Dendritic cell treated with granulocyte-macrophage colony-stimulating factor and Interleukin-4, amounts not matched to agents 40 ng/mL and 50 ng/mL, for 4 days (primary cell): ENCODE measurements around the gene CAPN15.

ENCODE experiments used
- H3K27ac Mint-ChIP-seq: one replicate; pipeline ENCODE4 v1.8.0; 2022; ENCODE audit warnings: mild to moderate bottlenecking, mixed read lengths
- H3K27me3 Mint-ChIP-seq: one replicate; pipeline ENCODE4 v1.8.0; 2022; ENCODE audit warnings: mild to moderate bottlenecking, mixed read lengths
- H3K36me3 Mint-ChIP-seq: one replicate; pipeline ENCODE4 v1.8.0; 2022; ENCODE audit warnings: low read depth, mixed read lengths
- H3K4me1 Mint-ChIP-seq: one replicate; pipeline ENCODE4 v1.8.0; 2022; ENCODE audit warnings: low read depth, mixed read lengths
- H3K4me3 Mint-ChIP-seq: one replicate; pipeline ENCODE4 v1.8.0; 2022; ENCODE audit warnings: mild to moderate bottlenecking, moderate library complexity, mixed read lengths
- H3K9me3 Mint-ChIP-seq: one replicate; pipeline ENCODE4 v1.8.0; 2022; ENCODE audit warnings: mixed read lengths
- intact Hi-C: fragments of 100-400 bp; cut with micrococcal nuclease; formaldehyde crosslinking; loops from one replicate; pipeline ENCODE4 v1.15.0; 2022

The CAPN15 gene

GRCh38 chr16:576197-576822 lies 48.8 kb downstream of the CAPN15 start:
- Mint-ChIP-seq H3K4me1 (peaks cover 9% of the 10 kb centered on the region), H3K27me3 (no peaks in the 10 kb centered on the region), H3K36me3 (peaks cover 58% of the 10 kb centered on the region), H3K27ac (peak overlapping the region; percentile 4), H3K9me3 (no peaks in the 10 kb centered on the region), H3K4me3 (no peak overlapping the region)
- intact Hi-C loops: no loop called here

- no peak overlapping the region for H3K4me3 Mint-ChIP-seq
- no peaks in the 10 kb centered on the region for H3K9me3 Mint-ChIP-seq
- intact Hi-C loops: no loop called here
- no peaks in the 10 kb centered on the region for H3K27me3 Mint-ChIP-seq
- peaks cover 60% of the 10 kb centered on the region for H3K36me3 Mint-ChIP-seq
- H3K4me1 Mint-ChIP-seq: peaks cover 4% of the 10 kb centered on the region
- H3K27ac Mint-ChIP-seq: peak overlapping the region; percentile 4
Observed at GRCh38 chr16:576823-577201, 49.3 kb downstream of the CAPN15 start.

- Mint-ChIP-seq H3K4me1 (no peaks in the 10 kb centered on the region), H3K9me3 (no peaks in the 10 kb centered on the region), H3K4me3 (no peak overlapping the region), H3K36me3 (peaks cover 64% of the 10 kb centered on the region), H3K27me3 (no peaks in the 10 kb centered on the region), H3K27ac (no peak overlapping the region)
- intact Hi-C loops: no loop called here
Observed at GRCh38 chr16:577796-578195, 50.3 kb downstream of the CAPN15 start.

- no peak overlapping the region for H3K4me3 Mint-ChIP-seq
- intact Hi-C loops: no loop called here
- H3K9me3 Mint-ChIP-seq: no peaks in the 10 kb centered on the region
- H3K27ac Mint-ChIP-seq: no peak overlapping the region
- peaks cover 69% of the 10 kb centered on the region for H3K36me3 Mint-ChIP-seq
- H3K4me1 Mint-ChIP-seq: no peaks in the 10 kb centered on the region
- H3K27me3 Mint-ChIP-seq: no peaks in the 10 kb centered on the region
Observed at GRCh38 chr16:578232-578869, 50.8 kb downstream of the CAPN15 start.

- Mint-ChIP-seq H3K9me3 (no peaks in the 10 kb centered on the region), H3K36me3 (peaks cover 69% of the 10 kb centered on the region), H3K27me3 (no peaks in the 10 kb centered on the region), H3K27ac (no peak overlapping the region), H3K4me3 (peak overlapping the region; percentile 44), H3K4me1 (no peaks in the 10 kb centered on the region)
- intact Hi-C loops: loop anchor here (1.0 kb wide), 2 partner anchors 81 to 88 kb away; no protein-coding TSS in a partner anchor
Observed at GRCh38 chr16:578870-579405, 51.4 kb downstream of the CAPN15 start.

- H3K9me3 Mint-ChIP-seq: no peaks in the 10 kb centered on the region
- intact Hi-C loops: no loop called here
- peaks cover 3% of the 10 kb centered on the region for H3K27me3 Mint-ChIP-seq
- peaks cover 55% of the 10 kb centered on the region for H3K36me3 Mint-ChIP-seq
- no peak overlapping the region for H3K4me3 Mint-ChIP-seq
- H3K27ac Mint-ChIP-seq: no peak overlapping the region
- H3K4me1 Mint-ChIP-seq: no peaks in the 10 kb centered on the region
Observed at GRCh38 chr16:580141-580945, 52.8 kb downstream of the CAPN15 start.

GRCh38 chr16:580946-581498 lies 53.5 kb downstream of the CAPN15 start:
- Mint-ChIP-seq H3K27me3 (peaks cover 10% of the 10 kb centered on the region), H3K4me3 (no peak overlapping the region), H3K4me1 (no peaks in the 10 kb centered on the region), H3K27ac (no peak overlapping the region), H3K36me3 (peaks cover 48% of the 10 kb centered on the region), H3K9me3 (no peaks in the 10 kb centered on the region)
- intact Hi-C loops: no loop called here

- Mint-ChIP-seq H3K4me3 (no peak overlapping the region), H3K9me3 (no peaks in the 10 kb centered on the region), H3K36me3 (peaks cover 39% of the 10 kb centered on the region), H3K27me3 (peaks cover 17% of the 10 kb centered on the region), H3K4me1 (peaks cover 2% of the 10 kb centered on the region), H3K27ac (no peak overlapping the region)
- intact Hi-C loops: no loop called here
Observed at GRCh38 chr16:582218-582613, 54.7 kb downstream of the CAPN15 start.

GRCh38 chr16:582614-583331 lies 55.3 kb downstream of the CAPN15 start:
- no peak overlapping the region for H3K27ac Mint-ChIP-seq
- peaks cover 17% of the 10 kb centered on the region for H3K27me3 Mint-ChIP-seq
- no peak overlapping the region for H3K4me3 Mint-ChIP-seq
- H3K9me3 Mint-ChIP-seq: no peaks in the 10 kb centered on the region
- peaks cover 39% of the 10 kb centered on the region for H3K36me3 Mint-ChIP-seq
- H3K4me1 Mint-ChIP-seq: peaks cover 6% of the 10 kb centered on the region
- intact Hi-C loops: no loop called here

GRCh38 chr16:583470-583814 lies 55.9 kb downstream of the CAPN15 start:
- intact Hi-C loops: no loop called here
- Mint-ChIP-seq H3K4me3 (no peak overlapping the region), H3K36me3 (peaks cover 42% of the 10 kb centered on the region), H3K9me3 (no peaks in the 10 kb centered on the region), H3K27me3 (peaks cover 17% of the 10 kb centered on the region), H3K4me1 (peaks cover 13% of the 10 kb centered on the region), H3K27ac (no peak overlapping the region)

GRCh38 chr16:583815-584591 lies 56.5 kb downstream of the CAPN15 start:
- intact Hi-C loops: no loop called here
- Mint-ChIP-seq H3K36me3 (peaks cover 47% of the 10 kb centered on the region), H3K9me3 (no peaks in the 10 kb centered on the region), H3K27ac (no peak overlapping the region), H3K4me3 (no peak overlapping the region), H3K4me1 (peaks cover 16% of the 10 kb centered on the region), H3K27me3 (peaks cover 17% of the 10 kb centered on the region)

- peak overlapping the region; percentile 52 for H3K27ac Mint-ChIP-seq
Observed at GRCh38 chr16:585351-585750, 57.8 kb downstream of the CAPN15 start.

GRCh38 chr16:586047-586644 lies 58.6 kb downstream of the CAPN15 start:
- H3K27me3 Mint-ChIP-seq: peaks cover 17% of the 10 kb centered on the region
- peaks cover 24% of the 10 kb centered on the region for H3K4me1 Mint-ChIP-seq
- intact Hi-C loops: no loop called here
- H3K36me3 Mint-ChIP-seq: peaks cover 44% of the 10 kb centered on the region
- H3K4me3 Mint-ChIP-seq: no peak overlapping the region
- no peak overlapping the region for H3K27ac Mint-ChIP-seq
- H3K9me3 Mint-ChIP-seq: no peaks in the 10 kb centered on the region

More at GRCh38 chr16:585351-585750, 57.8 kb downstream of the CAPN15 start:
- intact Hi-C loops: no loop called here
- Mint-ChIP-seq H3K36me3 (peaks cover 52% of the 10 kb centered on the region), H3K9me3 (no peaks in the 10 kb centered on the region), H3K27me3 (peaks cover 17% of the 10 kb centered on the region), H3K4me1 (peaks cover 16% of the 10 kb centered on the region), H3K4me3 (no peak overlapping the region)
